ENCODE results near the gene VPS29.
A peak's percentile ranks its signal among the peaks of the same experiment; 100 is the strongest.
"Not testable (repeated sequence)": the region's sequence is repeated elsewhere in the genome, so short reads cannot be mapped to it uniquely, and the experiment has no call there.

The VPS29 gene

GRCh38 chr12:110467847-110468213 lies 34.1 kb downstream of the VPS29 start:
- Histone ChIP-seq H3K9me3 (ENCODE audit: insufficient read depth, low read depth, low read length) (no peaks in the 10 kb centered on the region), H3K27me3 (ENCODE audit: insufficient read depth, low read length) (no peaks in the 10 kb centered on the region), H3K36me3 (ENCODE audit: insufficient read depth, low read depth, low read length) (peaks cover 20% of the 10 kb centered on the region; the same call in 1 of the 2 replicates), H3K4me1 (ENCODE audit: insufficient read depth, low read length) (no peaks in the 10 kb centered on the region), H3K27ac (ENCODE audit: low read length) (no peak overlapping the region), H3K9ac (ENCODE audit: low read depth, low read length) (peak overlapping the region; percentile 96), H3K4me3 (ENCODE audit: low read length) (peak overlapping the region; percentile 95)

- no peak overlapping the region for H3K27ac ChIP-seq (ENCODE audit: low read length)
Observed at GRCh38 chr12:110466791-110467190, 35.1 kb downstream of the VPS29 start.

GRCh38 chr12:110465765-110466164 lies 36.1 kb downstream of the VPS29 start:
- H3K9me3 ChIP-seq (ENCODE audit: insufficient read depth, low read depth, low read length); H3K27me3 ChIP-seq (ENCODE audit: insufficient read depth, low read length); H3K9ac ChIP-seq (ENCODE audit: low read depth, low read length); H3K4me1 ChIP-seq (ENCODE audit: insufficient read depth, low read length); H3K4me3 ChIP-seq (ENCODE audit: low read length); H3K27ac ChIP-seq (ENCODE audit: low read length): not testable (repeated sequence)
- H3K36me3 ChIP-seq (ENCODE audit: insufficient read depth, low read depth, low read length), result peaks cover 33% of the 10 kb centered on the region

More at GRCh38 chr12:110466791-110467190, 35.1 kb downstream of the VPS29 start:
- H3K4me3 ChIP-seq (ENCODE audit: low read length), result peak overlapping the region; percentile 95
- no peaks in the 10 kb centered on the region for H3K9me3 ChIP-seq (ENCODE audit: insufficient read depth, low read depth, low read length)
- H3K36me3 ChIP-seq (ENCODE audit: insufficient read depth, low read depth, low read length), result peaks cover 26% of the 10 kb centered on the region
- no peaks in the 10 kb centered on the region for H3K4me1 ChIP-seq (ENCODE audit: insufficient read depth, low read length)
- no peaks in the 10 kb centered on the region for H3K27me3 ChIP-seq (ENCODE audit: insufficient read depth, low read length)
- peak overlapping the region; percentile 96; the same call in 1 of the 2 replicates for H3K9ac ChIP-seq (ENCODE audit: low read depth, low read length)

- H3K36me3 ChIP-seq (ENCODE audit: insufficient read depth, low read depth, low read length), result peaks cover 41% of the 10 kb centered on the region
- no peak overlapping the region for H3K27ac ChIP-seq (ENCODE audit: low read length)
- no peak overlapping the region for H3K4me3 ChIP-seq (ENCODE audit: low read length)
- no peaks in the 10 kb centered on the region for H3K9me3 ChIP-seq (ENCODE audit: insufficient read depth, low read depth, low read length)
- no peaks in the 10 kb centered on the region for H3K4me1 ChIP-seq (ENCODE audit: insufficient read depth, low read length)
- no peak overlapping the region for H3K9ac ChIP-seq (ENCODE audit: low read depth, low read length)
- no peaks in the 10 kb centered on the region for H3K27me3 ChIP-seq (ENCODE audit: insufficient read depth, low read length)
Observed at GRCh38 chr12:110465024-110465423, 36.9 kb downstream of the VPS29 start.

- H3K27ac ChIP-seq (ENCODE audit: low read length); H3K4me3 ChIP-seq (ENCODE audit: low read length); H3K27me3 ChIP-seq (ENCODE audit: insufficient read depth, low read length); H3K9ac ChIP-seq (ENCODE audit: low read depth, low read length); H3K9me3 ChIP-seq (ENCODE audit: insufficient read depth, low read depth, low read length); H3K4me1 ChIP-seq (ENCODE audit: insufficient read depth, low read length): not testable (repeated sequence)
- peaks cover 78% of the 10 kb centered on the region for H3K36me3 ChIP-seq (ENCODE audit: insufficient read depth, low read depth, low read length)
Observed at GRCh38 chr12:110461189-110461588, 40.7 kb downstream of the VPS29 start.

GRCh38 chr12:110458756-110459155 lies 43.2 kb downstream of the VPS29 start:
- no peak overlapping the region for H3K4me3 ChIP-seq (ENCODE audit: low read length)
- H3K27ac ChIP-seq (ENCODE audit: low read length), result no peak overlapping the region
- peaks cover 85% of the 10 kb centered on the region for H3K36me3 ChIP-seq (ENCODE audit: insufficient read depth, low read depth, low read length)
- H3K27me3 ChIP-seq (ENCODE audit: insufficient read depth, low read length), result no peaks in the 10 kb centered on the region
- H3K9me3 ChIP-seq (ENCODE audit: insufficient read depth, low read depth, low read length), result no peaks in the 10 kb centered on the region
- no peak overlapping the region for H3K9ac ChIP-seq (ENCODE audit: low read depth, low read length)
- no peaks in the 10 kb centered on the region for H3K4me1 ChIP-seq (ENCODE audit: insufficient read depth, low read length)

GRCh38 chr12:110453569-110454296 lies 48.2 kb downstream of the VPS29 start:
- Histone ChIP-seq H3K36me3 (ENCODE audit: insufficient read depth, low read depth, low read length) (peaks cover 69% of the 10 kb centered on the region), H3K27me3 (ENCODE audit: insufficient read depth, low read length) (no peaks in the 10 kb centered on the region), H3K4me3 (ENCODE audit: low read length) (no peak overlapping the region), H3K4me1 (ENCODE audit: insufficient read depth, low read length) (no peaks in the 10 kb centered on the region), H3K9ac (ENCODE audit: low read depth, low read length) (no peak overlapping the region), H3K9me3 (ENCODE audit: insufficient read depth, low read depth, low read length) (no peaks in the 10 kb centered on the region), H3K27ac (ENCODE audit: low read length) (no peak overlapping the region)

GRCh38 chr12:110451263-110451662 lies 50.6 kb downstream of the VPS29 start:
- H3K4me1 ChIP-seq (ENCODE audit: insufficient read depth, low read length), result no peaks in the 10 kb centered on the region
- H3K36me3 ChIP-seq (ENCODE audit: insufficient read depth, low read depth, low read length), result peaks cover 54% of the 10 kb centered on the region
- H3K27ac ChIP-seq (ENCODE audit: low read length), result no peak overlapping the region
- no peaks in the 10 kb centered on the region for H3K9me3 ChIP-seq (ENCODE audit: insufficient read depth, low read depth, low read length)
- no peaks in the 10 kb centered on the region for H3K27me3 ChIP-seq (ENCODE audit: insufficient read depth, low read length)
- no peak overlapping the region for H3K9ac ChIP-seq (ENCODE audit: low read depth, low read length)
- H3K4me3 ChIP-seq (ENCODE audit: low read length), result no peak overlapping the region

GRCh38 chr12:110449799-110450497 lies 52.0 kb downstream of the VPS29 start, which contains the start of gene ARPC3:
Gene ARPC3 (minus strand): TSS chr12:110450337. CDS start chr12:110450260, 77 bp downstream.
- Histone ChIP-seq H3K27me3 (ENCODE audit: insufficient read depth, low read length) (no peaks in the 10 kb centered on the region), H3K4me3 (ENCODE audit: low read length) (peak within 1 kb of the TSS; percentile 91), H3K4me1 (ENCODE audit: insufficient read depth, low read length) (no peaks in the 10 kb centered on the region), H3K9ac (ENCODE audit: low read depth, low read length) (peak within 1 kb of the TSS; percentile 88), H3K9me3 (ENCODE audit: insufficient read depth, low read depth, low read length) (no peaks in the 10 kb centered on the region), H3K27ac (ENCODE audit: low read length) (no peak within 1 kb of the TSS), H3K36me3 (ENCODE audit: insufficient read depth, low read depth, low read length) (peaks cover 50% of the 10 kb centered on the region)

- Histone ChIP-seq H3K4me1 (ENCODE audit: insufficient read depth, low read length) (no peaks in the 10 kb centered on the region), H3K27ac (ENCODE audit: low read length) (no peak overlapping the region), H3K27me3 (ENCODE audit: insufficient read depth, low read length) (no peaks in the 10 kb centered on the region), H3K9me3 (ENCODE audit: insufficient read depth, low read depth, low read length) (no peaks in the 10 kb centered on the region), H3K9ac (ENCODE audit: low read depth, low read length) (no peak overlapping the region), H3K4me3 (ENCODE audit: low read length) (no peak overlapping the region), H3K36me3 (ENCODE audit: insufficient read depth, low read depth, low read length) (peaks cover 58% of the 10 kb centered on the region)
Observed at GRCh38 chr12:110444455-110444854, 57.5 kb downstream of the VPS29 start.
